DND-41 (cell line): ENCODE results near the gene CYP1B1.

ENCODE experiments used
- ATAC-seq: fragments of 200-7000 bp; cut with Tn5 transposase; 3 replicates; pipeline ENCODE4 v1.9.1; 2021; ENCODE audit warnings: low read depth; ENCODE audit not compliant: insufficient read depth
- DNase-seq: peaks from one replicate; pipeline ENCODE4 v3.0.0-alpha.2; 2020
- H2AFZ ChIP-seq: 2 replicates; pipeline ENCODE4 v1.6.0; 2012; ENCODE audit warnings: low read depth, low read length
- H3K27ac ChIP-seq: 2 replicates; pipeline ENCODE4 v1.5.1; 2012; ENCODE audit warnings: low read length, inconsistent platforms
- H3K27me3 ChIP-seq: fragments of 200-600 bp; sonication (generic); 2 replicates; pipeline ENCODE4 v1.6.0; 2012; ENCODE audit warnings: low read length, mild to moderate bottlenecking, inconsistent platforms; ENCODE audit not compliant: insufficient read depth, poor library complexity
- H3K36me3 ChIP-seq: 2 replicates; pipeline ENCODE4 v1.5.1; 2012; ENCODE audit warnings: low read length, inconsistent platforms; ENCODE audit not compliant: insufficient read depth
- H3K4me1 ChIP-seq: 2 replicates; pipeline ENCODE4 v1.5.1; 2012; ENCODE audit warnings: mild to moderate bottlenecking, low read length; ENCODE audit not compliant: insufficient read depth
- H3K4me2 ChIP-seq: 2 replicates; pipeline ENCODE4 v1.6.0; 2012; ENCODE audit warnings: mild to moderate bottlenecking, moderate library complexity, low read length, inconsistent platforms; ENCODE audit not compliant: insufficient read depth
- H3K4me3 ChIP-seq, 2 experiments: fragments of 200-600 bp in 1 of 2; shearing (Covaris generic) in 1 of 2; 2 replicates each; pipeline ENCODE4 v1.5.1; 2012 to 2016; ENCODE audit warnings: inconsistent platforms in 2 of 2, low read length in 2 of 2, mild to moderate bottlenecking in 2 of 2, low read depth in 1 of 2, moderate library complexity in 1 of 2
- H3K79me2 ChIP-seq: 2 replicates; pipeline ENCODE4 v1.6.0; 2012; ENCODE audit warnings: low read length, inconsistent platforms; ENCODE audit not compliant: insufficient read depth
- H3K9ac ChIP-seq: 2 replicates; pipeline ENCODE4 v1.6.0; 2012; ENCODE audit warnings: low read depth, mild to moderate bottlenecking, inconsistent platforms, low read length, moderate library complexity
- H3K9me3 ChIP-seq: 2 replicates; pipeline ENCODE4 v1.5.1; 2012; ENCODE audit warnings: low read length, moderate library complexity, mild to moderate bottlenecking, inconsistent platforms; ENCODE audit not compliant: insufficient read depth, severe bottlenecking
- H4K20me1 ChIP-seq: 2 replicates; pipeline ENCODE4 v1.6.0; 2012; ENCODE audit warnings: low read length; ENCODE audit not compliant: insufficient read depth
- CTCF ChIP-seq: IDR thresholded peaks from 2 replicates; pipeline ENCODE4 v1.5.1; 2012; ENCODE audit warnings: borderline replicate concordance, low read length, moderate library complexity, mild to moderate bottlenecking; ENCODE audit not compliant: poor library complexity, severe bottlenecking; ENCODE audit errors: extremely low read depth
- EZH2 ChIP-seq: IDR thresholded peaks from 3 replicates; pipeline ENCODE4 v1.6.1; 2012; ENCODE audit warnings: borderline replicate concordance, low read depth, mild to moderate bottlenecking, moderate library complexity, low read length, inconsistent platforms; ENCODE audit not compliant: severe bottlenecking

CYP1B1 gene

GRCh38 chr2:38080346-38080745 is 4.4 kb upstream of the CYP1B1 start:
- Histone ChIP-seq H3K79me2 (no peaks in the 10 kb centered on the region), H3K36me3 (no peaks in the 10 kb centered on the region), H3K4me1 (no peaks in the 10 kb centered on the region), H3K4me2 (no peak overlapping the region), H3K27ac (no peak overlapping the region), H2AFZ (no peak overlapping the region), H3K9ac (no peak overlapping the region), H3K27me3 (no peaks in the 10 kb centered on the region), H3K4me3 (no peak overlapping the region), H4K20me1 (no peaks in the 10 kb centered on the region), H3K9me3 (peaks cover 5% of the 10 kb centered on the region)
- TF ChIP-seq CTCF, result no peak
- no peak for TF ChIP-seq EZH2
- no peak for ATAC-seq
- DNase-seq, result no peak

- no peak for ATAC-seq
- Histone ChIP-seq H3K4me1 (no peaks in the 10 kb centered on the region), H3K9me3 (peaks cover 13% of the 10 kb centered on the region), H2AFZ (no peak overlapping the region), H3K9ac (no peak overlapping the region), H3K27ac (no peak overlapping the region), H3K79me2 (no peaks in the 10 kb centered on the region), H3K4me2 (no peak overlapping the region), H4K20me1 (no peaks in the 10 kb centered on the region), H3K27me3 (no peaks in the 10 kb centered on the region), H3K36me3 (no peaks in the 10 kb centered on the region), H3K4me3 (no peak overlapping the region)
- DNase-seq, result no peak
- TF ChIP-seq CTCF (no peak), EZH2 (no peak)
Observed at GRCh38 chr2:38079116-38080052, 3.4 kb upstream of the CYP1B1 start.

GRCh38 chr2:38077431-38077769 is 1.4 kb upstream of the CYP1B1 start:
- no peak overlapping the region for H3K9ac ChIP-seq
- no peak for ATAC-seq

More at GRCh38 chr2:38077431-38077769, 1.4 kb upstream of the CYP1B1 start:
- no peaks in the 10 kb centered on the region for H3K79me2 ChIP-seq
- no peaks in the 10 kb centered on the region for H3K4me1 ChIP-seq
- peaks cover 13% of the 10 kb centered on the region for H3K9me3 ChIP-seq
- no peak overlapping the region for H3K27ac ChIP-seq
- TF ChIP-seq CTCF (no peak), EZH2 (no peak)
- no peaks in the 10 kb centered on the region for H4K20me1 ChIP-seq
- no peak overlapping the region for H2AFZ ChIP-seq
- DNase-seq, result no peak
- H3K36me3 ChIP-seq, result no peaks in the 10 kb centered on the region
- H3K4me3 ChIP-seq, result no peak overlapping the region
- no peaks in the 10 kb centered on the region for H3K27me3 ChIP-seq
- no peak overlapping the region for H3K4me2 ChIP-seq
